Prostate gland (tissue), 2 donors: ENCODE measurements around the gene STRN4.

Source experiments
- CTCF ChIP-seq, 4 experiments: fragments of 200-600 bp in 2 of 4; fragments of 450-650 bp in 2 of 4; sonication (generic) in 2 of 4; IDR thresholded peaks; 1 replicate in 3 of 4; 2 replicates in 1 of 4; pipeline ENCODE4 v1.5.1; 2016 to 2019; ENCODE audit warnings: antibody characterized with exemption in 4 of 4, mild to moderate bottlenecking in 2 of 4, moderate library complexity in 2 of 4
- POLR2A ChIP-seq: fragments of 450-650 bp; IDR thresholded peaks from one replicate; pipeline ENCODE4 v1.6.1; 2016; ENCODE audit warnings: antibody characterized with exemption, mild to moderate bottlenecking
- POLR2AphosphoS5 ChIP-seq: sonication (generic); formaldehyde crosslinking; IDR thresholded peaks from one replicate; pipeline ENCODE4 v1.6.1; 2017; ENCODE audit warnings: antibody characterized with exemption

- TF ChIP-seq CTCF (IDR thresholded peaks at IDR 0.05) (no peak), POLR2AphosphoS5 (no peak), POLR2A (no peak)
Measured at GRCh38 chr19:46731007-46731501, 15.2 kb downstream of the STRN4 start.
